ENCODE results near the gene SDF4. TPM values are rescaled to one million over a fixed set of nuclear protein-coding genes. Genes with fewer than 3 reads are reported as not detected.

Gene SDF4
- total RNA-seq, 4 donors from 2014 or later: 153 to 267 (median 226) TPM

DNA sequence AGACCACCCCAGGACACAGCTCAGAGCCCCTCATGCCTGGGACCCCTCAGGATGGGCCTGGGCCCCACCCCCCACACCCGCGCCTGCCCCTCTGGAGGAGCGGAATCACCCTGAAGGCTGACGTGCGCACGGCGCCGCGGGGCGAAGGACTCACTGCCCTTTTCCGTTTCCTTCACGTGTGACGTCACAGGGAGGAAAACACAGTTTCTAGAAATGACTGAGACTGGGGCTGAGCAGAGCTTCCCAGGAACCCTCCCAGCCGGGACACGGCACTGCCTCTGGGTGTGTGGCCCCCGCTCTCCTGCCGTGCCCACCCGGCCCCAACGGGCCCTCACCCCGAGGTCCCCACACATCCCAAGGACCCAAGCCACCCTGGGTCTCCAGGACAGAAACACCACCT is 12.5 kb downstream of the SDF4 start:
- H3K27ac ChIP-seq: no peak overlapping the region
- 89% methylated on average over 20 of the region's 20 CpGs; no CpG with 5 or more reads in 1 of the 2 donors for WGBS, 2 donors (ENCODE audit: low coverage in 1 of 2)
- no peak overlapping the region for H3K4me3 ChIP-seq
- intact Hi-C loops (cut with DNase I; ENCODE audit: low total_unique reads) (no loop called here), in situ Hi-C loops (cut with MboI; ENCODE audit: low pct_ligation_motif_present in 1 of 4, low pct_unique_long_range_greater_than_20kb in 1 of 4, low sequenced_read_pairs in 3 of 4) (no loop called here)
- H3K4me1 ChIP-seq: peaks cover 0 to 7% (median 4%) of the 10 kb centered on the region in 4 donors
- H3K9me3 ChIP-seq: no peaks in the 10 kb centered on the region
- DNase-seq: no peak
- TF ChIP-seq POLR2AphosphoS5 (IDR thresholded peaks at IDR 0.05) (no peak), EP300 (IDR thresholded peaks at IDR 0.05; ENCODE audit: low read depth) (no peak), POLR2A (IDR thresholded peaks at IDR 0.05) (no peak)
- TF ChIP-seq, protein P1, sequence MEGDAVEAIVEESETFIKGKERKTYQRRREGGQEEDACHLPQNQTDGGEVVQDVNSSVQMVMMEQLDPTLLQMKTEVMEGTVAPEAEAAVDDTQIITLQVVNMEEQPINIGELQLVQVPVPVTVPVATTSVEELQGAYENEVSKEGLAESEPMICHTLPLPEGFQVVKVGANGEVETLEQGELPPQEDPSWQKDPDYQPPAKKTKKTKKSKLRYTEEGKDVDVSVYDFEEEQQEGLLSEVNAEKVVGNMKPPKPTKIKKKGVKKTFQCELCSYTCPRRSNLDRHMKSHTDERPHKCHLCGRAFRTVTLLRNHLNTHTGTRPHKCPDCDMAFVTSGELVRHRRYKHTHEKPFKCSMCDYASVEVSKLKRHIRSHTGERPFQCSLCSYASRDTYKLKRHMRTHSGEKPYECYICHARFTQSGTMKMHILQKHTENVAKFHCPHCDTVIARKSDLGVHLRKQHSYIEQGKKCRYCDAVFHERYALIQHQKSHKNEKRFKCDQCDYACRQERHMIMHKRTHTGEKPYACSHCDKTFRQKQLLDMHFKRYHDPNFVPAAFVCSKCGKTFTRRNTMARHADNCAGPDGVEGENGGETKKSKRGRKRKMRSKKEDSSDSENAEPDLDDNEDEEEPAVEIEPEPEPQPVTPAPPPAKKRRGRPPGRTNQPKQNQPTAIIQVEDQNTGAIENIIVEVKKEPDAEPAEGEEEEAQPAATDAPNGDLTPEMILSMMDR (IDR thresholded peaks at IDR 0.05): no peak
- no peaks in the 10 kb centered on the region for H3K27me3 ChIP-seq
- peaks cover 0 to 50% (median 13%) of the 10 kb centered on the region in 4 donors for H3K36me3 ChIP-seq

DNA sequence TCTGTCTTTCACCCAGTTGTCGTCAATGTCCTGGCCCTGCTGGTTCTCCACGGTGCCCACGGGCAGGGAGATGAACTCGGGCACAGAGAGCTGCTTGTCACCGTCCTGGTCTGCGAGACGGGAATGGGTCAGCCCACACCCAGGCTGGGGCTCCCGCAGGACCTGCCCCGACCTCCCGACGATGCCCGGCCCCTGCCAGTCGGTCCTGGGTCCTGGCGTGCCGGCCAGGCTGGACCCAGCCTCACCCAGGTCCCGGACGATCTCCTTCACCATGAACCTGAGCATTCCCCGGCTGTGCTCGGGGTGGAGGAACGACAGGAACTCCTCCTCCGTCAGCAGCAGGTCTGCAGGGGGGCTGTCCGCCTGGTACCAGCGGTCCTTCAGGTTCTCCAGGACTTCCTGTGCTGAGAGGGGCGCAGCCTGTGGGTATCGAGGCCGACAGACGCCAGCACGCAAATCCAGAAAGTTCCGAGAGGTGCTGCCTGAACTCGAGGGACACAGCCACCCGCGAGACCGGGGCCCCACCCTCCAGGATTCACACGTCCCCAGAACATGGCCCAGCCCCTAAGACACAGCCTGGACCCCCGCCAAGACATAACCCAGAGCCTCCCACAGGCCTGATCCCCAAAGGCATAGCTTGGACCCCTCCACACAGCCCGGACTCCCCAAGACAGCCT is 13.1 kb downstream of the SDF4 start:
- Histone ChIP-seq H3K36me3 (peaks cover 0 to 50% (median 13%) of the 10 kb centered on the region in 4 donors), H3K9me3 (no peaks in the 10 kb centered on the region), H3K27ac (no peak overlapping the region), H3K4me3 (no peak overlapping the region), H3K4me1 (peaks cover 0 to 14% (median 7%) of the 10 kb centered on the region in 4 donors), H3K27me3 (no peaks in the 10 kb centered on the region)
- intact Hi-C loops (cut with DNase I; ENCODE audit: low total_unique reads) (no loop called here), in situ Hi-C loops (cut with MboI; ENCODE audit: low pct_ligation_motif_present in 1 of 4, low pct_unique_long_range_greater_than_20kb in 1 of 4, low sequenced_read_pairs in 3 of 4) (no loop called here)
- TF ChIP-seq EP300 (IDR thresholded peaks at IDR 0.05; ENCODE audit: low read depth) (no peak), POLR2A (IDR thresholded peaks at IDR 0.05) (no peak), POLR2AphosphoS5 (IDR thresholded peaks at IDR 0.05) (no peak)
- TF ChIP-seq, protein P1 (IDR thresholded peaks at IDR 0.05): no peak
- 94 to 95% methylated on average over 4 to 35 of the region's 36 CpGs for WGBS, 2 donors (ENCODE audit: low coverage in 1 of 2)
- DNase-seq: no peak

DNA sequence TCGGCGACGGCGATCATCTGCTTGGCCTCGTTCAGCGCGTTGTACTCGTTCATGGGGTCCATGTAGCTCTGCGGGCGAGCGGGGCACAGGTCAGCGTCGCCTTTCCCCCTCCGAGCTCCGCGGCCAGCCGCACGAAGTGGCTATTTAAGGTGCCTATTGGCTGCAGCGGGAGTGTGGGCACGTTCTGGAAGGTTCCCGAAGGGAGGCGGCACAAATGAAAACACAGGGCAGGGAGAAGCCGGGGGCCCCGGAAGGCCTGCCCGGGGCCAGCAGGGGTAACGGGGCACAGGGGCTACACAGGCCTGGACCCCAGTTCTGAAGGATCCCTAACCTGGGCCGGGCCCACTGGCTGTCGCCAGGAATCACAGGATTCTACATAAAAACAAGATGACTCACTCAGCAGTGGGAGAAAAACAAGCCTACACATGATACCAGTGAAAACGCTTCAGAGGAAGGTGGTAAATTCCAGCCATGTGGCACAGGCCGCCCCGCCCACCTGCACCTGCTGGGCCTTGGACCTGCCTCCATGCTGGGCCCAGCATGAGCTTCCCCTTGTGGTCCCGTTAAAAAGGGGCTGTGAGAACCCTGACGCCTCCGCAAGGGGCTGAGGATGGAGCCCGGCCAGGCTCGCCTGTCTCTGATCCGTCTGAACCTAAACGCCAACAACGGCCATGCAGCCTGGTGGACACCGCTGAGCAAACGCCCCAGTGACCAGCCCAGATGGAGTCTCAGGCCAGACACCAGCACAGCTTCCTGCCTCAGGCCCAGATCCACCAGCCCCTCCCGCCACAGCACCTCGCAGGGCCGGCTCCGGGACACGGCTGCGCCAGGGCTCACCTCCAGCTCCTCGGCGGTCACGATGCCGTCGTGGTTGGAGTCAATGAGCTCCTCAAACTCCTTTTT is 13.9 kb downstream of the SDF4 start:
- intact Hi-C loops (cut with DNase I; ENCODE audit: low total_unique reads): no loop called here
- Histone ChIP-seq H3K9me3 (no peaks in the 10 kb centered on the region), H3K36me3 (peaks cover 0 to 43% (median 13%) of the 10 kb centered on the region in 4 donors), H3K27me3 (peaks cover 4% of the 10 kb centered on the region), H3K4me1 (peaks cover 0 to 21% (median 8%) of the 10 kb centered on the region in 4 donors), H3K4me3 (no peak overlapping the region), H3K27ac (no peak overlapping the region)
- 85 to 88% methylated on average over 13 to 52 of the region's 52 CpGs for WGBS, 2 donors (ENCODE audit: low coverage in 1 of 2)
- in situ Hi-C loops (cut with MboI; ENCODE audit: low pct_ligation_motif_present in 1 of 4, low pct_unique_long_range_greater_than_20kb in 1 of 4, low sequenced_read_pairs in 3 of 4): no loop called here
- no peak for DNase-seq
- no peak for TF ChIP-seq EP300 (IDR thresholded peaks at IDR 0.05; ENCODE audit: low read depth)
- TF ChIP-seq POLR2A (IDR thresholded peaks at IDR 0.05): no peak
- TF ChIP-seq, protein P1 (IDR thresholded peaks at IDR 0.05): no peak
- no peak for TF ChIP-seq POLR2AphosphoS5 (IDR thresholded peaks at IDR 0.05)
